K562 (cell line): Measurements from ENCODE around the gene SKIC2. TPM values are rescaled to one million over a fixed set of nuclear protein-coding genes. Genes with fewer than 3 reads are reported as not detected.

Source experiments
- ATAC-seq: fragments of 200-7000 bp; cut with Tn5 transposase; 3 replicates; pipeline ENCODE4 v1.9.1; 2020; ENCODE audit warnings: moderate library complexity
- BruUV-seq: library from RNA; stranded (reverse); fragments of 400-500 nt; replicated peaks from 2 replicates; lab custom pipeline; 2021; lab: Mats Ljungman, UMichigan
- CTCF ChIA-PET: fragments of 300-600 bp; formaldehyde crosslinking; extraction: SDS; loops from one replicate; lab custom pipeline; 2021; ENCODE audit warnings: low intra/inter-chr PET ratio; lab: Yijun Ruan, JAX
- POLR2A ChIA-PET: fragments of 300-600, 350-650 bp; sonication (Branson Sonifier 250); formaldehyde crosslinking; extraction: SDS; loops from one replicate; lab custom pipeline; 2021; ENCODE audit warnings: antibody characterized with exemption, inconsistent platforms; lab: Yijun Ruan, JAX
- DNase-seq, 4 experiments: peaks; one replicate each; pipeline versions ENCODE4 v3.0.0 to v3.0.0-alpha.2; 2011 to 2018; ENCODE audit warnings: low spot score in 3 of 4, mixed read lengths in 3 of 4; ENCODE audit errors: extremely low read depth in 1 of 4
- FAIRE-seq: peaks from 2 replicates; lab custom pipeline; 2011; peaks lifted over from hg19 to GRCh38; lab: Jason Lieb, UNC
- H2AFZ ChIP-seq: 2 replicates; pipeline ENCODE4 v1.6.0; 2011; ENCODE audit warnings: low read depth, low read length, control low read depth, inconsistent platforms
- H3K27ac ChIP-seq: fragments of 200-600 bp; 3 replicates; pipeline ENCODE4 v1.8.0; 2011; ENCODE audit warnings: low read depth, mild to moderate bottlenecking, control low read depth, inconsistent platforms, low read length, moderate library complexity, mixed read lengths; ENCODE audit errors: extremely low read depth
- H3K27me3 ChIP-seq, 2 experiments: fragments of 300-600 bp in 1 of 2; 2 replicates in 1 of 2; 3 replicates in 1 of 2; pipeline versions ENCODE4 v1.6.0 to v1.8.0; 2011; ENCODE audit warnings: inconsistent platforms in 2 of 2, low read length in 2 of 2, mild to moderate bottlenecking in 1 of 2, mixed read lengths in 1 of 2, moderate library complexity in 1 of 2; ENCODE audit not compliant: control insufficient read depth in 2 of 2, insufficient read depth in 2 of 2
- H3K36me3 ChIP-seq: fragments of 300-600 bp; 3 replicates; pipeline ENCODE4 v1.8.0; 2011; ENCODE audit warnings: mild to moderate bottlenecking, low read length, inconsistent platforms; ENCODE audit not compliant: control insufficient read depth, insufficient read depth
- H3K4me1 ChIP-seq, 2 experiments: fragments of 200-600 bp in 1 of 2; replicated peaks in 1 of 2; 2 replicates in 1 of 2; 3 replicates in 1 of 2; pipeline versions ENCODE4 v1.5.1 to v1.8.0; 2011; ENCODE audit warnings: inconsistent platforms in 2 of 2, low read length in 2 of 2, mild to moderate bottlenecking in 1 of 2, mixed read lengths in 1 of 2, moderate library complexity in 1 of 2; ENCODE audit not compliant: control insufficient read depth in 2 of 2, insufficient read depth in 2 of 2
- H3K4me2 ChIP-seq: 2 replicates; pipeline ENCODE4 v1.6.1; 2011; ENCODE audit warnings: low read length, control low read depth, inconsistent platforms, mixed read lengths; ENCODE audit not compliant: insufficient read depth
- H3K4me3 ChIP-seq: fragments of 200-600 bp; sonication (generic), shearing (Covaris generic); 2 replicates; pipeline ENCODE4 v1.5.1; 2016; ENCODE audit warnings: control low read depth, inconsistent platforms
- H3K79me2 ChIP-seq: fragments of 200-600 bp; 3 replicates; pipeline ENCODE4 v1.8.0; 2011; ENCODE audit warnings: low read length, inconsistent platforms; ENCODE audit not compliant: control insufficient read depth, insufficient read depth
- H3K9ac ChIP-seq, 2 experiments: 2 replicates each; pipeline versions ENCODE4 v1.6.0 to v1.6.1; 2011; ENCODE audit warnings: low read depth in 2 of 2, low read length in 2 of 2, control low read depth in 1 of 2, inconsistent platforms in 1 of 2, mild to moderate bottlenecking in 1 of 2, mixed read lengths in 1 of 2; ENCODE audit not compliant: insufficient read depth in 1 of 2
- H3K9me1 ChIP-seq: one replicate; pipeline ENCODE4 v1.6.0; 2011; ENCODE audit warnings: inconsistent platforms, mild to moderate bottlenecking, low read length, moderate library complexity; ENCODE audit not compliant: control insufficient read depth, insufficient read depth
- H3K9me3 ChIP-seq: replicated peaks from 2 replicates; pipeline ENCODE4 v1.5.1; 2011; ENCODE audit warnings: low read depth, low read length, inconsistent platforms; ENCODE audit not compliant: control insufficient read depth, insufficient read depth
- H4K20me1 ChIP-seq: replicated peaks from 2 replicates; pipeline ENCODE4 v1.6.1; 2011; ENCODE audit warnings: low read length, inconsistent platforms, mixed read lengths; ENCODE audit not compliant: control insufficient read depth, insufficient read depth
- CHD4 ChIP-seq: fragments of 200-600 bp; sonication (generic); IDR thresholded peaks from 3 replicates; pipeline ENCODE4 v1.6.1; 2012; ENCODE audit warnings: low read depth, mild to moderate bottlenecking, mixed read lengths, low read length, inconsistent platforms; ENCODE audit not compliant: insufficient read depth, insufficient replicate concordance, poor library complexity, severe bottlenecking
- ESRRA ChIP-seq: fragments of 450-650 bp; IDR thresholded peaks from 2 replicates; pipeline ENCODE4 v1.6.1; 2014; ENCODE audit warnings: low read depth, mild to moderate bottlenecking, moderate library complexity, borderline replicate concordance
- HOXB6 ChIP-seq: fragments of 250-450 bp; sonication (Bioruptor Pico); IDR thresholded peaks from 2 replicates; pipeline ENCODE4 v1.5.1; 2022; ENCODE audit warnings: mild to moderate bottlenecking, borderline replicate concordance
- NFIC ChIP-seq: fragments of 450-650 bp; IDR thresholded peaks from 2 replicates; pipeline ENCODE4 v1.6.1; 2017; ENCODE audit warnings: mild to moderate bottlenecking, inconsistent platforms
- POLR2A ChIP-seq: fragments of 450-650 bp; conservative IDR thresholded peaks from 2 replicates; pipeline ENCODE4 v1.6.1; 2016
- SIRT6 ChIP-seq: IDR thresholded peaks from one replicate; pipeline ENCODE4 v1.6.1; 2012; ENCODE audit warnings: low read depth, mild to moderate bottlenecking, control low read depth, inconsistent platforms, low read length, moderate library complexity
- SLC30A9 ChIP-seq: fragments of 250-450 bp; sonication (Bioruptor Pico); IDR thresholded peaks from 2 replicates; pipeline ENCODE4 v1.8.0; 2022; ENCODE audit warnings: mild to moderate bottlenecking, moderate library complexity
- SP1 ChIP-seq: sonication (generic); formaldehyde crosslinking; IDR thresholded peaks from 2 replicates; pipeline ENCODE4 v1.8.1; 2022; ENCODE audit warnings: mild to moderate bottlenecking, missing genetic modification reagents
- USF1 ChIP-seq: sonication (generic); formaldehyde crosslinking; IDR thresholded peaks from 2 replicates; pipeline ENCODE4 v1.9.0; 2022; ENCODE audit warnings: mild to moderate bottlenecking, missing genetic modification reagents
- ZNF586 ChIP-seq: fragments of 450-650 bp; formaldehyde crosslinking; conservative IDR thresholded peaks from 2 replicates; pipeline ENCODE4 v1.4.0; 2020; ENCODE audit warnings: mild to moderate bottlenecking, moderate library complexity
- WGBS: fragments of 100-300 bp; shearing (Covaris generic); methylation state at CpG from one replicate; pipeline ENCODE4 v1.1.6; 2016; ENCODE audit warnings: low coverage, mixed read lengths; ENCODE audit not compliant: insufficient coverage; ENCODE audit errors: missing lambda C conversion rate; 5-methylcytosine and 5-hydroxymethylcytosine counted together
- in situ Hi-C: fragments of 300-500 bp; cut with MboI; formaldehyde crosslinking; loops from 4 replicates; pipeline ENCODE4 v1.15.0; 2018; ENCODE audit warnings: inconsistent platforms, mixed read lengths
- intact Hi-C: fragments of 100-400 bp; cut with micrococcal nuclease; formaldehyde crosslinking; loops from 2 replicates; pipeline ENCODE4 v1.14.2; 2022
- polyA plus RNA-seq, 8 experiments: library from polyadenylated mRNA; depleted of rRNA in 4 of 8; stranded (reverse) in 5 of 8; unstranded in 3 of 8; fragments of >200 nt; fragmentation: Nextera tagmentation in 2 of 8; fragmentation: Illumina TruSeq in 1 of 8; extraction: Ambion mirVana in 2 of 8; extraction: Trizol in 1 of 8; gene quantifications; 2 replicates each; pipeline versions ENCODE4 v1.2.1 to v1.2.3, GENCODE V29; 2011 to 2014; ENCODE audit warnings: inconsistent platforms in 1 of 8, missing spikeins in 1 of 8
- total RNA-seq, 7 experiments: library from RNA; depleted of rRNA in 6 of 7; stranded (reverse); fragments of >200 nt in 6 of 7; fragmentation: Illumina TruSeq in 2 of 7; extraction: Trizol in 2 of 7; gene quantifications; 2 replicates each; pipeline versions ENCODE4 v1.2.1 to v1.2.3, GENCODE V29; 2011 to 2021; ENCODE audit warnings: low replicate concordance in 1 of 7
- TF ChIP-seq, protein P1 (sequence below): fragments of 450-650 bp; IDR thresholded peaks from 2 replicates; pipeline ENCODE4 v1.6.1; 2016; ENCODE audit warnings: mild to moderate bottlenecking, moderate library complexity

The SKIC2 gene
- total and polyA plus RNA-seq, 9 of the 15 experiments (the other 6 are each of a cell fraction or from before 2014, with no cell fraction given), result 3.3 to 94.6 (median 38.8) TPM

- CTCF ChIA-PET, result no interaction called here
- WGBS, result 36% methylated on average over 16 of the region's 19 CpGs
- TF ChIP-seq ESRRA, result no peak
- TF ChIP-seq SLC30A9 (CRISPR knock-in tag), result no peak
- no peak for TF ChIP-seq ZNF586 (CRISPR knock-in tag)
- no peak for TF ChIP-seq HOXB6 (CRISPR knock-in tag)
- TF ChIP-seq, protein P1, sequence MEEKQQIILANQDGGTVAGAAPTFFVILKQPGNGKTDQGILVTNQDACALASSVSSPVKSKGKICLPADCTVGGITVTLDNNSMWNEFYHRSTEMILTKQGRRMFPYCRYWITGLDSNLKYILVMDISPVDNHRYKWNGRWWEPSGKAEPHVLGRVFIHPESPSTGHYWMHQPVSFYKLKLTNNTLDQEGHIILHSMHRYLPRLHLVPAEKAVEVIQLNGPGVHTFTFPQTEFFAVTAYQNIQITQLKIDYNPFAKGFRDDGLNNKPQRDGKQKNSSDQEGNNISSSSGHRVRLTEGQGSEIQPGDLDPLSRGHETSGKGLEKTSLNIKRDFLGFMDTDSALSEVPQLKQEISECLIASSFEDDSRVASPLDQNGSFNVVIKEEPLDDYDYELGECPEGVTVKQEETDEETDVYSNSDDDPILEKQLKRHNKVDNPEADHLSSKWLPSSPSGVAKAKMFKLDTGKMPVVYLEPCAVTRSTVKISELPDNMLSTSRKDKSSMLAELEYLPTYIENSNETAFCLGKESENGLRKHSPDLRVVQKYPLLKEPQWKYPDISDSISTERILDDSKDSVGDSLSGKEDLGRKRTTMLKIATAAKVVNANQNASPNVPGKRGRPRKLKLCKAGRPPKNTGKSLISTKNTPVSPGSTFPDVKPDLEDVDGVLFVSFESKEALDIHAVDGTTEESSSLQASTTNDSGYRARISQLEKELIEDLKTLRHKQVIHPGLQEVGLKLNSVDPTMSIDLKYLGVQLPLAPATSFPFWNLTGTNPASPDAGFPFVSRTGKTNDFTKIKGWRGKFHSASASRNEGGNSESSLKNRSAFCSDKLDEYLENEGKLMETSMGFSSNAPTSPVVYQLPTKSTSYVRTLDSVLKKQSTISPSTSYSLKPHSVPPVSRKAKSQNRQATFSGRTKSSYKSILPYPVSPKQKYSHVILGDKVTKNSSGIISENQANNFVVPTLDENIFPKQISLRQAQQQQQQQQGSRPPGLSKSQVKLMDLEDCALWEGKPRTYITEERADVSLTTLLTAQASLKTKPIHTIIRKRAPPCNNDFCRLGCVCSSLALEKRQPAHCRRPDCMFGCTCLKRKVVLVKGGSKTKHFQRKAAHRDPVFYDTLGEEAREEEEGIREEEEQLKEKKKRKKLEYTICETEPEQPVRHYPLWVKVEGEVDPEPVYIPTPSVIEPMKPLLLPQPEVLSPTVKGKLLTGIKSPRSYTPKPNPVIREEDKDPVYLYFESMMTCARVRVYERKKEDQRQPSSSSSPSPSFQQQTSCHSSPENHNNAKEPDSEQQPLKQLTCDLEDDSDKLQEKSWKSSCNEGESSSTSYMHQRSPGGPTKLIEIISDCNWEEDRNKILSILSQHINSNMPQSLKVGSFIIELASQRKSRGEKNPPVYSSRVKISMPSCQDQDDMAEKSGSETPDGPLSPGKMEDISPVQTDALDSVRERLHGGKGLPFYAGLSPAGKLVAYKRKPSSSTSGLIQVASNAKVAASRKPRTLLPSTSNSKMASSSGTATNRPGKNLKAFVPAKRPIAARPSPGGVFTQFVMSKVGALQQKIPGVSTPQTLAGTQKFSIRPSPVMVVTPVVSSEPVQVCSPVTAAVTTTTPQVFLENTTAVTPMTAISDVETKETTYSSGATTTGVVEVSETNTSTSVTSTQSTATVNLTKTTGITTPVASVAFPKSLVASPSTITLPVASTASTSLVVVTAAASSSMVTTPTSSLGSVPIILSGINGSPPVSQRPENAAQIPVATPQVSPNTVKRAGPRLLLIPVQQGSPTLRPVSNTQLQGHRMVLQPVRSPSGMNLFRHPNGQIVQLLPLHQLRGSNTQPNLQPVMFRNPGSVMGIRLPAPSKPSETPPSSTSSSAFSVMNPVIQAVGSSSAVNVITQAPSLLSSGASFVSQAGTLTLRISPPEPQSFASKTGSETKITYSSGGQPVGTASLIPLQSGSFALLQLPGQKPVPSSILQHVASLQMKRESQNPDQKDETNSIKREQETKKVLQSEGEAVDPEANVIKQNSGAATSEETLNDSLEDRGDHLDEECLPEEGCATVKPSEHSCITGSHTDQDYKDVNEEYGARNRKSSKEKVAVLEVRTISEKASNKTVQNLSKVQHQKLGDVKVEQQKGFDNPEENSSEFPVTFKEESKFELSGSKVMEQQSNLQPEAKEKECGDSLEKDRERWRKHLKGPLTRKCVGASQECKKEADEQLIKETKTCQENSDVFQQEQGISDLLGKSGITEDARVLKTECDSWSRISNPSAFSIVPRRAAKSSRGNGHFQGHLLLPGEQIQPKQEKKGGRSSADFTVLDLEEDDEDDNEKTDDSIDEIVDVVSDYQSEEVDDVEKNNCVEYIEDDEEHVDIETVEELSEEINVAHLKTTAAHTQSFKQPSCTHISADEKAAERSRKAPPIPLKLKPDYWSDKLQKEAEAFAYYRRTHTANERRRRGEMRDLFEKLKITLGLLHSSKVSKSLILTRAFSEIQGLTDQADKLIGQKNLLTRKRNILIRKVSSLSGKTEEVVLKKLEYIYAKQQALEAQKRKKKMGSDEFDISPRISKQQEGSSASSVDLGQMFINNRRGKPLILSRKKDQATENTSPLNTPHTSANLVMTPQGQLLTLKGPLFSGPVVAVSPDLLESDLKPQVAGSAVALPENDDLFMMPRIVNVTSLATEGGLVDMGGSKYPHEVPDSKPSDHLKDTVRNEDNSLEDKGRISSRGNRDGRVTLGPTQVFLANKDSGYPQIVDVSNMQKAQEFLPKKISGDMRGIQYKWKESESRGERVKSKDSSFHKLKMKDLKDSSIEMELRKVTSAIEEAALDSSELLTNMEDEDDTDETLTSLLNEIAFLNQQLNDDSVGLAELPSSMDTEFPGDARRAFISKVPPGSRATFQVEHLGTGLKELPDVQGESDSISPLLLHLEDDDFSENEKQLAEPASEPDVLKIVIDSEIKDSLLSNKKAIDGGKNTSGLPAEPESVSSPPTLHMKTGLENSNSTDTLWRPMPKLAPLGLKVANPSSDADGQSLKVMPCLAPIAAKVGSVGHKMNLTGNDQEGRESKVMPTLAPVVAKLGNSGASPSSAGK, result no peak
- no peak for TF ChIP-seq USF1
- no peak for TF ChIP-seq SIRT6
- TF ChIP-seq SP1 (CRISPR knock-in tag), result no peak
- no peak for TF ChIP-seq POLR2A
- TF ChIP-seq CHD4, result no peak
- TF ChIP-seq NFIC, result no peak
Measured at GRCh38 chr6:31933537-31933936, 25.4 kb upstream of the SKIC2 start.

More at GRCh38 chr6:31933537-31933936, 25.4 kb upstream of the SKIC2 start:
- ATAC-seq (peak; percentile 16; the same call in 2 of the 3 replicates), FAIRE-seq (no peak), DNase-seq (no peak)
- H3K79me2 ChIP-seq, result no peaks in the 10 kb centered on the region
- no peaks in the 10 kb centered on the region for H3K9me3 ChIP-seq
- intact Hi-C loops (no loop called here), in situ Hi-C loops (no loop called here)
- H3K36me3 ChIP-seq, result no peaks in the 10 kb centered on the region
- H3K4me3 ChIP-seq, result no peak overlapping the region
- peaks cover 0 to 7% of the 10 kb centered on the region in 2 experiments; a peak in 1 of 5 replicates for H3K4me1 ChIP-seq
- peak overlapping the region in 1 of 2 experiments; percentile 73; a peak in 2 of 4 replicates for H3K9ac ChIP-seq
- no peak overlapping the region for H3K27ac ChIP-seq
- peak overlapping the region; percentile 17; the same call in 1 of the 2 replicates for H2AFZ ChIP-seq
- BruUV-seq, result no TSS peak
- H3K9me1 ChIP-seq, result no peaks in the 10 kb centered on the region
- POLR2A ChIA-PET, result interaction anchor here (0.6 to 0.7 kb wide), 2 partner anchors 65 to 255 kb away, joined by 3 to 4 read pairs; no protein-coding TSS in a partner anchor
- no peak overlapping the region for H3K4me2 ChIP-seq
- H4K20me1 ChIP-seq, result no peaks in the 10 kb centered on the region
- H3K27me3 ChIP-seq, result peaks cover 8 to 12% of the 10 kb centered on the region in 2 experiments; a peak in 2 of 5 replicates
